ENCODE results near the gene TLCD3B. TPM values are rescaled to one million over a fixed set of nuclear protein-coding genes. Genes with fewer than 3 reads are reported as not detected.

The TLCD3B gene, protein sequence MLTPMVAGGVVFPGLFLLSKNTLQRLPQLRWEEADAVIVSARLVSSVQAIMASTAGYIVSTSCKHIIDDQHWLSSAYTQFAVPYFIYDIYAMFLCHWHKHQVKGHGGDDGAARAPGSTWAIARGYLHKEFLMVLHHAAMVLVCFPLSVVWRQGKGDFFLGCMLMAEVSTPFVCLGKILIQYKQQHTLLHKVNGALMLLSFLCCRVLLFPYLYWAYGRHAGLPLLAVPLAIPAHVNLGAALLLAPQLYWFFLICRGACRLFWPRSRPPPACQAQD
- 0.19 and 0.40 TPM in 2 replicates for total RNA-seq

GRCh38 chr16:30030841-30031413, at the start of gene TLCD3B:
TSS of gene TLCD3B (minus strand) at chr16:30031271. CDS start at chr16:30030527, 744 bp downstream.

GRCh38 chr16:30075503-30076275, 44.6 kb upstream of the TLCD3B start, which contains the start of gene PPP4C:
TSS of gene PPP4C (plus strand) at chr16:30075994. CDS start at chr16:30076378, 384 bp downstream.

GRCh38 chr16:30065102-30065942, 34.3 kb upstream of the TLCD3B start, which contains the start of gene ALDOA:
TSS of gene ALDOA (plus strand) at chr16:30065760. CDS start at chr16:30066898, 1,138 bp downstream.

DNA sequence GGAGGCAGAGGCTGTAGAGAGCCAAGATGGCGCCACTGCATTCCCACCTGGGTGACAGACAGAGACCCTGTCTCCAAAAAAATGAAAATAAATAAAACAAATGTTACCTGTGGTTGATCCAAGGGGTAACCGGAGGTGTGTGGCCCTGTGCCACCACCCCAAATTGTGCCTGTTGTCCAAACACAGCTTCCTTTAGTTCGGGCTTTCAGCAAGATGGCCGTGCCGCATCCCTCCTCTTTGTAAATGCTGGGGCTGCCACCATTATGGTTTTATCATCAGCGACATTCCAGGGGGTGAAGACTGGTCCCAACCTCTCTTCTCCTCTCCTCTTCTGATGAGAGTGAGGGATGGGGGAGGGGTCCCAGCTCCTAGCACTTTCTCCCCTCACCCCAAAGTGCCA, 8.2 kb downstream of the TLCD3B start, which contains the start of gene C16orf92:
Gene C16orf92, plus strand, starts transcription at position 312 of the 400 bp plus-strand sequence. CDS start 143 bp downstream, outside the sequence.

GRCh38 chr16:30010844-30011713, 20.0 kb downstream of the TLCD3B start, which contains the start of gene DOC2A:
TSS of gene DOC2A (minus strand) at chr16:30011027. CDS start at chr16:30010222, 805 bp downstream.

DNA sequence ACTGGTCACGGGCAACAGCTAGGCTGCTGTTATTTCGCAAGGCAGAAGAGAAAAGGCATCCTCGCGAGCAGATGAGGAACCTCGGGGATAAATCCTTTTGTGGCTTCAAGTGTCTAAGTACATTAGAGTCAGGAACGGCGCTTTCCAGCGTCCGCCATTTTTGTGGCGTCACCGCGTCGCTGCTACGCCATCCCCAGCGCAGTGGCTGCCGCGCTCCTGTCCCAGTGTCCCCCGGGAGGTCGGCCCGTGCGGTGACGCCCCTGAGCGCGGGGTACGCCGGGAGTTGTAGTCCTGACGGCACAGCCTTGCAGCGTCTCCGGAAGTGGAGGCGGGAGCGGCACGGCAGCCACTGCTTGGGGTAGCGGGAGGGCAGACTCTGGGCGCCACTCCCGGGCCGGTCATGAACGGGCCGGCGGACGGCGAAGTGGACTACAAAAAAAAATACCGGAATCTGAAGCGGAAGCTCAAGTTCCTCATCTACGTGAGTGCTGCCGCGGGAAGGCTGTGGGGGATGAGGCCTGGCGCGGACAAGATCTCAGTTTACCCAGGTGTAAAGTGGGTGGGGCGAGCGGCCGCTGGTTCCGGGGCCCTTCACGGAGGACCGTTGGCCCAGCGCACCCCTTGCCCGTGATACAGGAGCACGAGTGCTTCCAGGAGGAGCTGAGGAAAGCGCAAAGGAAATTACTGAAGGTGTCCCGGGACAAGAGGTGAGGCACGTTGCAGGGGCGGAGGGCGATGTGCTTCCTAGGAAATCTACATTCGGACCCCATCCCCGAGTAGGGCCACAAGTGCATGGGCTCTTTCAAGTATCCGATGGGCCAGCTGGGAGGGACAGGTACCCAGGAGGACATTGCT, 34.9 kb downstream of the TLCD3B start, which contains the start of gene INO80E:
Gene INO80E, plus strand, starts transcription at position 331 of the 855 bp plus-strand sequence. Its CDS starts 70 bp downstream, at position 401.

GRCh38 chr16:29995324-29995910, 35.7 kb downstream of the TLCD3B start, which contains the start of gene HIRIP3:
TSS of gene HIRIP3 (minus strand) at chr16:29995617. CDS start at chr16:29995605, 12 bp downstream.

Other genes starting within 250 kb of the TLCD3B start
- gene KIF22, start 240.5 kb downstream of the TLCD3B start, total RNA-seq = 21.1 and 45.7 TPM in 2 replicates
- 141 and 150 TPM in 2 replicates for gene MAZ, start 224.7 kb downstream of the TLCD3B start, total RNA-seq
- gene PRRT2, start 219.1 kb downstream of the TLCD3B start, total RNA-seq = 0.26 and 0.56 TPM in 2 replicates
- gene PAGR1, start 215.1 kb downstream of the TLCD3B start, total RNA-seq = 15.4 and 21.0 TPM in 2 replicates
- gene MVP, start 210.8 kb downstream of the TLCD3B start, total RNA-seq = 440 and 506 TPM in 2 replicates
- gene CDIPT, start 168.0 kb downstream of the TLCD3B start, total RNA-seq = 78.7 and 87.2 TPM in 2 replicates
- gene SEZ6L2, start 131.7 kb downstream of the TLCD3B start, total RNA-seq = 6.3 and 10.3 TPM in 2 replicates
- gene ASPHD1, start 130.8 kb downstream of the TLCD3B start, total RNA-seq = 5.5 and 7.8 TPM in 2 replicates
- 4.2 and 4.8 TPM in 2 replicates for gene KCTD13, start 105.0 kb downstream of the TLCD3B start, total RNA-seq
- 80.6 and 84.0 TPM in 2 replicates for gene TMEM219, start 69.2 kb downstream of the TLCD3B start, total RNA-seq
- gene TAOK2, start 57.4 kb downstream of the TLCD3B start, total RNA-seq = 49.4 and 60.4 TPM in 2 replicates
- 10.3 and 11.8 TPM in 2 replicates for gene HIRIP3, start 35.7 kb downstream of the TLCD3B start, total RNA-seq
- gene INO80E, start 35.0 kb downstream of the TLCD3B start, total RNA-seq = 16.6 and 20.0 TPM in 2 replicates
- 0.26 and 0.31 TPM in 2 replicates for gene DOC2A, start 20.2 kb downstream of the TLCD3B start, total RNA-seq
- not detected in 2 replicates for gene C16orf92, start 8.1 kb downstream of the TLCD3B start, total RNA-seq
- 439 and 543 TPM in 2 replicates for gene ALDOA, start 34.5 kb upstream of the TLCD3B start, total RNA-seq
- gene PPP4C, start 44.7 kb upstream of the TLCD3B start, total RNA-seq = 167 and 192 TPM in 2 replicates
- 0.12 and 0.13 TPM in 2 replicates for gene TBX6, start 60.7 kb upstream of the TLCD3B start, total RNA-seq
- gene YPEL3, start 64.9 kb upstream of the TLCD3B start, total RNA-seq = 8.5 and 14.8 TPM in 2 replicates
- gene GDPD3, start 82.3 kb upstream of the TLCD3B start, total RNA-seq = 0.92 and 0.99 TPM in 2 replicates
- 41.0 and 51.9 TPM in 2 replicates for gene MAPK3, start 91.9 kb upstream of the TLCD3B start, total RNA-seq
- 0.56 and 0.79 TPM in 2 replicates for gene CORO1A, start 152.3 kb upstream of the TLCD3B start, total RNA-seq
- gene BOLA2B, start 162.4 kb upstream of the TLCD3B start, total RNA-seq = 17.3 and 39.0 TPM in 2 replicates
- 10.4 and 14.7 TPM in 2 replicates for gene SLX1A, start 162.6 kb upstream of the TLCD3B start, total RNA-seq
- 0.79 and 0.93 TPM in 2 replicates for gene SULT1A3, start 168.0 kb upstream of the TLCD3B start, total RNA-seq
- 0.26 and 0.93 TPM in 2 replicates for gene NPIPB13, start 217.2 kb upstream of the TLCD3B start, total RNA-seq

Measured in aortic smooth muscle cell (primary cell).